GM23338 (cell line): ENCODE data around the gene RAB44.

ENCODE experiments used
- CREB1 ChIP-seq: fragments of 250-450 bp; sonication (Bioruptor Pico); IDR thresholded peaks from 2 replicates; pipeline ENCODE4 v1.5.0; 2020; ENCODE audit warnings: low read depth, mild to moderate bottlenecking, moderate library complexity
- CTCF ChIP-seq, 2 experiments: fragments of 200-600 bp in 1 of 2; sonication (generic) in 1 of 2; conservative IDR thresholded peaks; 2 replicates each; pipeline versions ENCODE4 v1.5.1 to v1.6.1; 2016 to 2017; ENCODE audit warnings: antibody characterized with exemption in 2 of 2, low read depth in 2 of 2, mild to moderate bottlenecking in 2 of 2, moderate library complexity in 1 of 2
- ETS1 ChIP-seq: IDR thresholded peaks from 2 replicates; pipeline ENCODE4 v1.6.1; 2016; ENCODE audit warnings: antibody characterized with exemption
- EZH2 ChIP-seq: fragments of 200-600 bp; sonication (generic); IDR thresholded peaks from one replicate; pipeline ENCODE4 v1.8.0; 2017; ENCODE audit warnings: antibody characterized with exemption, mild to moderate bottlenecking, low read depth; ENCODE audit not compliant: unreplicated experiment
- EZH2phosphoT487 ChIP-seq: fragments of 200-600 bp; sonication (generic); IDR thresholded peaks from one replicate; pipeline ENCODE4 v1.8.1; 2018; ENCODE audit warnings: antibody characterized with exemption; ENCODE audit not compliant: unreplicated experiment
- JUNB ChIP-seq: IDR thresholded peaks from one replicate; pipeline ENCODE4 v1.6.1; 2016; ENCODE audit warnings: antibody characterized with exemption; ENCODE audit not compliant: unreplicated experiment
- NANOG ChIP-seq: IDR thresholded peaks from 2 replicates; pipeline ENCODE4 v1.6.1; 2016; ENCODE audit warnings: antibody characterized with exemption, borderline replicate concordance
- POLR2AphosphoS5 ChIP-seq: IDR thresholded peaks from 2 replicates; pipeline ENCODE4 v1.6.1; 2016; ENCODE audit warnings: antibody characterized with exemption, low read depth
- REST ChIP-seq: IDR thresholded peaks from one replicate; pipeline ENCODE4 v1.6.1; 2018; ENCODE audit warnings: antibody characterized with exemption; ENCODE audit not compliant: unreplicated experiment
- STAT1 ChIP-seq: IDR thresholded peaks from one replicate; pipeline ENCODE4 v1.6.1; 2016; ENCODE audit warnings: antibody characterized with exemption; ENCODE audit not compliant: unreplicated experiment
- ZNF114 ChIP-seq: fragments of 250-450 bp; sonication (Bioruptor Pico); IDR thresholded peaks from 2 replicates; pipeline ENCODE4 v1.5.0; 2020; ENCODE audit warnings: mild to moderate bottlenecking, moderate library complexity
- ZNF331 ChIP-seq: fragments of 250-450 bp; sonication (Bioruptor Pico); IDR thresholded peaks from 2 replicates; pipeline ENCODE4 v1.5.0; 2020; ENCODE audit warnings: low read depth, mild to moderate bottlenecking, moderate library complexity
- ZNF462 ChIP-seq: fragments of 250-450 bp; sonication (Bioruptor Pico); IDR thresholded peaks from 2 replicates; pipeline ENCODE4 v1.5.0; 2020; ENCODE audit warnings: mild to moderate bottlenecking, moderate library complexity

- TF ChIP-seq CTCF (conservative IDR thresholded peaks at IDR 0.05; ENCODE audit: low read depth in 2 of 2) (no peak), EZH2phosphoT487 (no peak), POLR2AphosphoS5 (no peak), JUNB (no peak), CREB1 (CRISPR knock-in tag) (no peak), EZH2 (no peak), REST (no peak), NANOG (no peak), ZNF114 (CRISPR knock-in tag) (no peak), ETS1 (no peak), ZNF331 (no peak), ZNF462 (no peak), STAT1 (no peak)
These were observed 80.2 kb downstream of the RAB44 start for GRCh38 chr6:36777801-36778200.
